H1 (cell line): Measurements from ENCODE around the gene FAM236A. TPM values are rescaled to one million over a fixed set of nuclear protein-coding genes. Genes with fewer than 3 reads are reported as not detected.
"Not testable (repeated sequence)": the region's sequence is repeated elsewhere in the genome, so short reads cannot be mapped to it uniquely, and the experiment has no call there.

Experiments used
- CTCF ChIA-PET: fragments of 300-600 bp; sonication (Branson Sonifier 250); formaldehyde crosslinking; loops from one replicate; lab custom pipeline; 2021; ENCODE audit not compliant: partially characterized antibody; lab: Charles Lee
- POLR2A ChIA-PET: fragments of 300-600 bp; sonication (Branson Sonifier 250); formaldehyde crosslinking; loops from one replicate; lab custom pipeline; 2021; ENCODE audit warnings: inconsistent platforms; ENCODE audit not compliant: partially characterized antibody; lab: Charles Lee
- DNase-seq, 2 experiments: peaks; one replicate each; pipeline versions ENCODE4 v3.0.0 to v3.0.0-alpha.2; 2010 to 2022; ENCODE audit warnings: low spot score in 2 of 2, low read depth in 1 of 2, mixed read lengths in 1 of 2
- FAIRE-seq: peaks from 2 replicates; lab custom pipeline; 2011; peaks lifted over from hg19 to GRCh38; lab: Jason Lieb, UNC
- H2AFZ ChIP-seq: 2 replicates; pipeline ENCODE4 v1.8.1; 2012; ENCODE audit warnings: low read length, inconsistent platforms
- H2AK5ac ChIP-seq: 2 replicates; pipeline ENCODE4 v1.6.1; 2013; ENCODE audit warnings: low read depth, low read length
- H2BK120ac ChIP-seq: replicated peaks from 2 replicates; pipeline ENCODE3; 2013; ENCODE audit warnings: low read depth, low read length, inconsistent platforms
- H2BK12ac ChIP-seq: 2 replicates; pipeline ENCODE4 v1.6.1; 2013; ENCODE audit warnings: low read depth, low read length
- H2BK15ac ChIP-seq: 2 replicates; pipeline ENCODE4 v1.6.1; 2013; ENCODE audit warnings: low read length
- H2BK20ac ChIP-seq: 2 replicates; pipeline ENCODE4 v1.6.1; 2013; ENCODE audit warnings: low read length
- H2BK5ac ChIP-seq: 2 replicates; pipeline ENCODE4 v1.6.1; 2013; ENCODE audit warnings: low read depth, low read length
- H3K14ac ChIP-seq: 2 replicates; pipeline ENCODE4 v1.6.1; 2013; ENCODE audit warnings: inconsistent platforms; ENCODE audit not compliant: insufficient read length
- H3K18ac ChIP-seq: 2 replicates; pipeline ENCODE4 v1.6.1; 2013; ENCODE audit warnings: low read length; ENCODE audit errors: extremely low read depth
- H3K23ac ChIP-seq: 2 replicates; pipeline ENCODE4 v1.6.1; 2013; ENCODE audit warnings: inconsistent platforms; ENCODE audit not compliant: insufficient read length
- H3K23me2 ChIP-seq: 2 replicates; pipeline ENCODE4 v1.6.1; 2013; ENCODE audit warnings: low read depth, low read length
- H3K27ac ChIP-seq: 2 replicates; pipeline ENCODE4 v1.6.1; 2011; ENCODE audit warnings: low read depth, low read length, inconsistent platforms
- H3K27me3 ChIP-seq, 4 experiments: replicated peaks in 1 of 4; 1 replicate in 1 of 4; 2 replicates in 3 of 4; pipeline versions ENCODE4 v1.6.1 to v1.8.1; 2011 to 2013; ENCODE audit warnings: low read length in 3 of 4, mild to moderate bottlenecking in 3 of 4, inconsistent platforms in 2 of 4, mixed read lengths in 2 of 4, moderate library complexity in 1 of 4; ENCODE audit not compliant: control insufficient read depth in 3 of 4, insufficient read depth in 3 of 4; ENCODE audit errors: extremely low read depth in 1 of 4
- H3K36me3 ChIP-seq, 4 experiments: 2 replicates each; pipeline versions ENCODE4 v1.6.1 to v1.8.1; 2011 to 2013; ENCODE audit warnings: mild to moderate bottlenecking in 4 of 4, low read length in 3 of 4, moderate library complexity in 2 of 4, control low read depth in 1 of 4, inconsistent platforms in 1 of 4; ENCODE audit not compliant: insufficient read depth in 4 of 4, control insufficient read depth in 2 of 4
- H3K4ac ChIP-seq: replicated peaks from 2 replicates; pipeline ENCODE3; 2013; ENCODE audit warnings: low read length, low read depth, mixed read lengths, inconsistent platforms; ENCODE audit not compliant: insufficient read length
- H3K4me1 ChIP-seq, 4 experiments: replicated peaks in 1 of 4; 1 replicate in 1 of 4; 2 replicates in 3 of 4; pipeline versions ENCODE4 v1.6.1 to v1.8.1; 2011 to 2013; ENCODE audit warnings: low read length in 3 of 4, inconsistent platforms in 2 of 4, mixed read lengths in 1 of 4; ENCODE audit not compliant: insufficient read depth in 4 of 4, control insufficient read depth in 3 of 4
- H3K4me2 ChIP-seq, 2 experiments: 2 replicates each; pipeline versions ENCODE4 v1.6.1 to v1.8.1; 2011 to 2013; ENCODE audit warnings: low read depth in 2 of 2, low read length in 2 of 2, control low read depth in 1 of 2, inconsistent platforms in 1 of 2, mild to moderate bottlenecking in 1 of 2; ENCODE audit not compliant: insufficient read depth in 1 of 2
- H3K4me3 ChIP-seq, 4 experiments: fragments of 200-600, 300-600 bp in 1 of 4; sonication (generic), shearing (Covaris generic), sonication (Bioruptor Twin) in 1 of 4; 2 replicates each; pipeline versions ENCODE4 v1.5.1 to v1.8.1; 2011 to 2016; ENCODE audit warnings: low read length in 4 of 4, low read depth in 3 of 4, control low read depth in 2 of 4, inconsistent platforms in 2 of 4, mild to moderate bottlenecking in 2 of 4, mixed read lengths in 1 of 4, moderate library complexity in 1 of 4; ENCODE audit not compliant: insufficient read depth in 2 of 4; ENCODE audit errors: extremely low read depth in 1 of 4
- H3K56ac ChIP-seq: replicated peaks from 2 replicates; pipeline ENCODE3; 2013; ENCODE audit warnings: low read depth, mild to moderate bottlenecking, mixed read lengths, low read length, inconsistent platforms; ENCODE audit not compliant: insufficient read length
- H3K79me1 ChIP-seq: 2 replicates; pipeline ENCODE4 v1.6.1; 2013; ENCODE audit warnings: low read depth, low read length, control low read depth
- H3K79me2 ChIP-seq, 2 experiments: 2 replicates each; pipeline versions ENCODE4 v1.6.1 to v1.8.1; 2012 to 2013; ENCODE audit warnings: low read length in 2 of 2, mild to moderate bottlenecking in 2 of 2, inconsistent platforms in 1 of 2; ENCODE audit not compliant: insufficient read depth in 2 of 2, control insufficient read depth in 1 of 2
- H3K9ac ChIP-seq, 4 experiments: replicated peaks in 1 of 4; 1 replicate in 1 of 4; 2 replicates in 3 of 4; pipeline versions ENCODE4 v1.6.1 to v1.8.1; 2011 to 2013; ENCODE audit warnings: low read depth in 3 of 4, low read length in 3 of 4, control low read depth in 2 of 4, mild to moderate bottlenecking in 2 of 4, moderate library complexity in 2 of 4, inconsistent platforms in 1 of 4; ENCODE audit errors: extremely low read depth in 1 of 4
- H3K9me3 ChIP-seq, 2 experiments: 2 replicates each; pipeline versions ENCODE4 v1.6.1 to v1.8.1; 2012 to 2013; ENCODE audit warnings: mild to moderate bottlenecking in 2 of 2, moderate library complexity in 2 of 2, control low read depth in 1 of 2, inconsistent platforms in 1 of 2, low read depth in 1 of 2, low read length in 1 of 2, mixed read lengths in 1 of 2; ENCODE audit not compliant: insufficient read depth in 2 of 2
- H4K20me1 ChIP-seq, 2 experiments: replicated peaks in 1 of 2; 2 replicates each; pipeline versions ENCODE3 to v1.8.1; 2011 to 2013; ENCODE audit warnings: inconsistent platforms in 2 of 2, low read length in 2 of 2, mild to moderate bottlenecking in 1 of 2; ENCODE audit not compliant: insufficient read depth in 2 of 2, control insufficient read depth in 1 of 2
- H4K5ac ChIP-seq: 2 replicates; pipeline ENCODE4 v1.6.1; 2013; ENCODE audit warnings: low read length, low read depth, mixed read lengths, inconsistent platforms; ENCODE audit not compliant: insufficient read length
- H4K8ac ChIP-seq: 2 replicates; pipeline ENCODE4 v1.8.0; 2013; ENCODE audit warnings: mild to moderate bottlenecking, moderate library complexity, low read length, inconsistent platforms; ENCODE audit not compliant: insufficient read depth; ENCODE audit errors: extremely low read depth
- H4K91ac ChIP-seq: replicated peaks from 2 replicates; pipeline ENCODE3; 2013; ENCODE audit warnings: low read length, mixed read lengths, inconsistent platforms; ENCODE audit not compliant: insufficient read length
- WGBS, 2 experiments: shearing (Covaris generic) in 1 of 2; methylation state at CpG; one replicate each; pipeline versions ENCODE4 v1.1.6 to v1.1.7; 2013 to 2015; ENCODE audit warnings: low lambda C conversion rate in 2 of 2, mixed read lengths in 2 of 2, inconsistent platforms in 1 of 2, low coverage in 1 of 2, missing lambda C conversion rate in 1 of 2; ENCODE audit not compliant: insufficient replicate concordance in 2 of 2, insufficient coverage in 1 of 2, insufficient read length in 1 of 2; ENCODE audit errors: extremely low coverage in 1 of 2, missing lambda C conversion rate in 1 of 2; 5-methylcytosine and 5-hydroxymethylcytosine counted together
- long read RNA-seq, 2 experiments: library from RNA in 1 of 2; library from capped mRNA in 1 of 2; stranded (forward); transcript quantifications; one replicate each; pipeline ENCODE4 v2.0.0, GENCODE V29; 2021; ENCODE audit warnings: inconsistent platforms in 1 of 2
- polyA minus RNA-seq, 3 experiments: library from RNA; depleted of rRNA, polyadenylated mRNA; stranded (reverse); fragments of >200 nt; gene quantifications; 1 replicate in 2 of 3; 2 replicates in 1 of 3; pipeline ENCODE4 v1.2.3, GENCODE V29; 2011
- polyA plus RNA-seq, 7 experiments: library from polyadenylated mRNA; depleted of rRNA in 3 of 7; stranded (reverse) in 5 of 7; unstranded in 2 of 7; fragments of >200 nt in 5 of 7; fragments of 200-250 nt in 2 of 7; gene quantifications; 1 replicate in 5 of 7; 2 replicates in 1 of 7; 4 replicates in 1 of 7; pipeline versions ENCODE4 v1.2.1 to v1.2.3, GENCODE V29; 2011 to 2013; ENCODE audit warnings: missing spikeins in 2 of 7, mixed read lengths in 2 of 7
- total RNA-seq: library from RNA; stranded (reverse); fragmentation: NEBNext Ultra II Directional; extraction: Animal tissue kit (Norgen Biotek cat#: 25700); gene quantifications from 2 replicates; pipeline ENCODE4 v1.2.1, GENCODE V29; 2021

FAM236A gene
- total RNA-seq (not detected in 2 replicates), polyA plus RNA-seq (2011; rRNA removed) (not detected in 2 replicates), polyA minus RNA-seq (2011; rRNA and poly(A)+ RNA removed) (not detected in 2 replicates)
- not detected for polyA plus RNA-seq (2011; cell fraction: cytosol; rRNA removed)
- polyA plus RNA-seq (2011; cell fraction: nucleus; rRNA removed) = not detected
- not detected in 4 replicates for polyA plus RNA-seq (2012, experiment 1 of 2)
- polyA plus RNA-seq (2012, experiment 2 of 2) = not detected
- polyA plus RNA-seq (2013, experiment 1 of 2) = not detected
- polyA plus RNA-seq (2013, experiment 2 of 2) = not detected
- not detected for polyA minus RNA-seq (2011; cell fraction: cytosol; rRNA and poly(A)+ RNA removed)
- polyA minus RNA-seq (2011; cell fraction: nucleus; rRNA and poly(A)+ RNA removed) = not detected
- long read RNA-seq, experiment 1 = 0 reads
- long read RNA-seq, experiment 2 = 0 reads

- H3K23me2 ChIP-seq, H2AFZ ChIP-seq, POLR2A ChIA-PET, H3K4ac ChIP-seq, H3K36me3 ChIP-seq, DNase-seq, H4K5ac ChIP-seq, CTCF ChIA-PET, H3K4me1 ChIP-seq, H3K79me2 ChIP-seq, H4K91ac ChIP-seq, H4K20me1 ChIP-seq, H2BK5ac ChIP-seq, H2BK12ac ChIP-seq, H3K14ac ChIP-seq, H3K56ac ChIP-seq, H3K9me3 ChIP-seq, H3K18ac ChIP-seq, H2AK5ac ChIP-seq, H4K8ac ChIP-seq, H3K9ac ChIP-seq, H2BK120ac ChIP-seq, H2BK15ac ChIP-seq, H2BK20ac ChIP-seq, H3K4me2 ChIP-seq, H3K79me1 ChIP-seq, H3K4me3 ChIP-seq, H3K27me3 ChIP-seq, H3K27ac ChIP-seq, H3K23ac ChIP-seq: not testable (repeated sequence)
- peak; percentile 45 for FAIRE-seq
- no CpG with 5 or more reads among the region's 15 CpGs for WGBS, 2 experiments
Observed at GRCh38 chrX:72937906-72938305, at the start of gene FAM236A. Gene FAM236A, plus strand, starts transcription at chrX:72938206. Its CDS starts 57 bp downstream, at chrX:72938263.

GRCh38 chrX:72889740-72890139, 48.3 kb upstream of the FAM236A start:
- H4K20me1 ChIP-seq, H3K23ac ChIP-seq, DNase-seq, H2BK5ac ChIP-seq, FAIRE-seq, H3K4me1 ChIP-seq, H2BK12ac ChIP-seq, H3K79me1 ChIP-seq, H3K18ac ChIP-seq, H4K5ac ChIP-seq, H3K14ac ChIP-seq, H3K23me2 ChIP-seq, H3K27ac ChIP-seq, H3K9me3 ChIP-seq, H4K8ac ChIP-seq, H3K56ac ChIP-seq, POLR2A ChIA-PET, H3K4me3 ChIP-seq, H2BK120ac ChIP-seq, H2BK15ac ChIP-seq, H3K4ac ChIP-seq, CTCF ChIA-PET, H2BK20ac ChIP-seq, H3K4me2 ChIP-seq, H2AFZ ChIP-seq, H3K9ac ChIP-seq, H3K36me3 ChIP-seq, H3K79me2 ChIP-seq, H2AK5ac ChIP-seq, H4K91ac ChIP-seq, H3K27me3 ChIP-seq: not testable (repeated sequence)
- no CpG with 5 or more reads among the region's 14 CpGs for WGBS, 2 experiments
